Panc1 (cell line): Measurements from ENCODE around the gene TIGD7.

ENCODE experiments used
- CTCF ChIP-seq: fragments of 450-650 bp; IDR thresholded peaks from 2 replicates; pipeline ENCODE4 v1.5.1; 2017; ENCODE audit warnings: mild to moderate bottlenecking
- POLR2AphosphoS5 ChIP-seq: IDR thresholded peaks from 2 replicates; pipeline ENCODE4 v1.6.1; 2012; ENCODE audit warnings: mild to moderate bottlenecking, low read depth, low read length, moderate library complexity

GRCh38 chr16:3306078-3306477 is 848 bp upstream of the TIGD7 start:
- TF ChIP-seq CTCF, result no peak
- TF ChIP-seq POLR2AphosphoS5, result no peak
